HG02943 (cell line): ENCODE measurements around the gene GPR35.

Source experiments
- ATAC-seq: cut with Tn5 transposase; IDR thresholded peaks from one replicate; pipeline ENCODE4 v1.9.1; 2021; ENCODE audit warnings: mild to moderate bottlenecking, low read depth, moderate library complexity; ENCODE audit not compliant: unreplicated experiment

Gene GPR35

DNA sequence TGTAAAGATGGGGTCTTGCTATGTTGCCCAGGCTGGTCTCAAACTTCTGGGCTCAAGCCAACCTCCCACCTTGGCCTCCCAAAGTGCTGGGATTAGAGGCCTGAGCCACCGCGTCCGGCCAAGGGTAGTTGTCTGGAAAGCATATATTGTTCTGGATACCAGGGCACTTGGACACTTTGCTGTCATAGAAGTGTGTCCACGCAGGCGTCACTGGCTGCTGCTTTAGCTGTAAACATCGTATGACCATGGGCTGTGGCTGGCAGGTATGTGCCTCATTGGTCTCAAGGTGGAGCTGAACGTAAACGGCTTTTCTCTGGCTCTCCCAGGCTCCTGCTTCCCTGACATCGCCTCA is 3.2 kb upstream of the GPR35 start:
- ATAC-seq = no peak

DNA sequence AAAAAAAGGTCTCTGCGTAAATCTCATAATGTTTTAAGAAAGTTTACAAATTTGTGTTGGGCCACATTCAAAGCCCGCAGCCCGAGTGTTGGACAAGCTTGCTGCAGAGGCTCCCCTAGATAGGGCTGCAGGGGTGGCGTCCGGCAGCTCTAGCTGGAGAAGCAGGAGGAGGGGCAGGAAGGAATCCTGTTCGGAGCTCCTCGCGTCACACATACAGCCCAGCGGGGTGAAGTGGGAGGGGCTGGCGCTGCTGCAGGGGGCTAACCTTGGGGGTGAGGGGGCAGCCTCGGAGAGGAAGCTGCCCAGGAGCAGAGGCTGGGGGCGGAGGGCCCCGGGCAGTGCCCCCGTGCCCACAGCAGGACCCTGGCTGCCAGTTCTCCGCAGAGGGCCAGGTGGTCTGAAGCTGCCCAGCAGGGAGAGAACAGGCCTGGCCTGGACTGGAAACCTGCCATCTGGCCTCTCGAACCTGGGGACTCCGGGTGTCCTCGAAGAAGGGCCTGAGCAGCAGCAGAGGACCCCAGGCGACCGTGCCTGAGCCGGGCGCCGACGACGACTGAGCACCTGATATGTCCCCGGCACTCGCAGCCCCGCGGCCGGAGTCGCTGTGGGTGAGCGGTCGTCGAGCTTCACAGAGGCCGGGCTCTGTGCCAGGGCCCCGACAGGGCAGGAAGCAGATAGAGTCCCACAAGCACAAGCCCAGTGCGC is 2.6 kb upstream of the GPR35 start:
- no peak for ATAC-seq

DNA sequence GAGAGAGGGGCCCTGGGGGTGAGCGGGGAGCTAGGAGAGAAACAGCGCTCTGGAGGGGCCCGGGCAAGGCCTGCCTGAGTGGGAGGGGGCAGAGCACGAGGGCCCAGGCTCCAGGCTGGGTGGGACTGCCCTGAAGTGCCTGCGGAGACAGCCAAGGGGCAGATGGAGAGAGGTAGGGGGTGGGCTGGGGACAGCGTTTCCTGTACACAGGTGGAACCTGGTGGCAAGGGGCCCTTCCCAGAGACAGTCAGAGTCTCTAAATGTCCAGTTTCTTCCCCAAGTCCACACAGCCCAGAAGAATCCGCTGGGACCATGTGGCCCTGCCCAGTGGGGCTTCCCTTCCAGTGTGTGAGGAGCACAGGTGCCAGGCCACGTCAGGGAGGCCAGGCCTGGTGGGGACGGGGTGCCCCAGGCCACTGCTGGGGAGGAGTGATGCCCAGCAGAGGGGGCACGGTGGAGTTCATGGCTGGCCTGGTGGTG is 1.7 kb upstream of the GPR35 start:
- ATAC-seq = no peak

GRCh38 chr2:240624011-240624949 is 1.0 kb upstream of the GPR35 start:
- ATAC-seq = no peak

DNA sequence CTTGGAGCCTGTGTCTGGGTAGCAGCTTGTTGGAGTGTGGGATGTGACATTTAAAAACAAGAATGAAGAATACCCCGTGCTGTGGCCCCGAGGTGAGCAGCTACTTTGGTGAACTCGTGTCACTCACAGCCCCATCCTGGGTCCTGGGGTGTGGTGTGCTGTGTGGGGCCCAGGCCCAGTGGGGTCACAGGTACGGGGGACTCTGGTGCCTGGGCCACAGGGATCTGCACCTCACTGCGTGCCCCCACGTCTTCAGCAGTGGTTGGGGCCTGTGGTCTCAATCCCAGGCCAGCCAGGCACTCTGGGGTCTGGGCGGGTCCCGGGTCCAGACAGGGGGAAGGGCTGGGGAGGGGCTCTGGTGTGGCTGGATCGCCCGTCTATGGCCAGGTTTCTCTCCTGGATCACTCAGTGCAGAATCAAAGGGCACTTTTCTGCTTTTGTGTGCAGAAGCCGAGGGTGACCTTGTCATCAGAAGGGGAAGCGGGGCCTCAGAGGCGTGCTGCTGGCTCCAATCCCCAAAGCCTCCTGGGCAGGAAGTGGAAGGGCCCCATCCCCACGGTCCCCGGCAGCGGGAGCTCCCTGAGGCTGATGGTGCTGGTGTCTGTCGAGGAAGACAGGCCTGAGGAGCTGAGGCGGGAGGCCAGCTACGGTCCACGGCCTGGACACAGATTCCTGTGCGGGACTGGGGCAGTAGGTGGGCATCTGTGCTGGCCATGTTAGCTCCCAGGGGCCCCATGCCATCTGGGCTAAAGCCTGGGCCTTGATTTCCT is 1.4 kb downstream of the GPR35 start:
- no peak for ATAC-seq

DNA sequence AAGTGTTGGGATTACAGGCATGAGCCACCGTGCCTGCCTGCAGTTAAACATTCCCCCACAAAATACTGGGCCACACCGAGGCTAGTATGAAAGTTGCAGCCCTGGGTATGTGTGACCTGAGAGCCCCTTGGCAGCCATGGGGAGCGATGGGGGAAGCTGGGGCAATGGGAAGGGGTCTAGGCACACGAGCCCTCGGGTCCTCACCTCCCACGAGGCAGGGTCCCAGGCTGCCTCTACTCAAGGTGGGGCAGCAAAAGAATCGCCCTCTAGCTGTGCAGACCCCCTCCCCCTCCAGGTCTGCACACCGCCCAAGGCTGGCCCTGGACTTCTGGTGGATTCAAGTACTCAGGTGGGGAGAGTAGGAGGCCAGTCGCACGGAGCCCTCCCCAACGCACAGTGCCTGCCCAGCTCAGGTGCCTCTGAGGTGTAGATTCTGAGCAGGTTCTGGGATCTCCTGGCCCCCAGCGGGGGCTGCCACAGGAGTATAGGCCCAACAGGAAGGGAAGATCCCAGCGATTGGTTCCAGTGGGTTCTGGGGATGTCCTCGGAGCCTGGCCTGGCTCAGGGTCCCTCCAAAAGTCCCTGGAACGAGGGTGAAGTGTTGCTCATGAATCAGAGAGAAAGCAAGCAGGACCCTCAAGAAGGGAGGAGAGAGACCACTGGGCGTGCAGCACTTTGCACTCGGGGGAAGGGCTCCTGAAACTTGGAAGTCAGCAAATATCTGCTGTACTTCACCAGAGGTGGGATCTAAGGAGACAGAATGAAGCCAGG is 2.6 kb downstream of the GPR35 start:
- no peak for ATAC-seq

DNA sequence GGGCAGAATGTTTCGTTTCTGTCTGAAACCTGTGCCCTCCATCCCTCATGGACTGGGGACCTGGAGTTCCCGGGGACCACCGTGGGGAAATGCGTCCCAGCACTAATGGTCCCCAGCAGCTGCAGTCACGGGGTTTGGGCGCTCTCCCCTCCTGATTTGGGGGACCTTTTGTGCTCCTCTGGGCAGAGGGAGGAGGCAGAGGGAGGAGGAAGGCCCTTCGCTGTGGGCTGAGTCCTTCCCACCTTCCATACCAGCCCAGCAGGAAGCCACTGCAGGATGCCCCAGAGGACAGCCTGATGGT is 3.2 kb downstream of the GPR35 start:
- ATAC-seq = no peak

DNA sequence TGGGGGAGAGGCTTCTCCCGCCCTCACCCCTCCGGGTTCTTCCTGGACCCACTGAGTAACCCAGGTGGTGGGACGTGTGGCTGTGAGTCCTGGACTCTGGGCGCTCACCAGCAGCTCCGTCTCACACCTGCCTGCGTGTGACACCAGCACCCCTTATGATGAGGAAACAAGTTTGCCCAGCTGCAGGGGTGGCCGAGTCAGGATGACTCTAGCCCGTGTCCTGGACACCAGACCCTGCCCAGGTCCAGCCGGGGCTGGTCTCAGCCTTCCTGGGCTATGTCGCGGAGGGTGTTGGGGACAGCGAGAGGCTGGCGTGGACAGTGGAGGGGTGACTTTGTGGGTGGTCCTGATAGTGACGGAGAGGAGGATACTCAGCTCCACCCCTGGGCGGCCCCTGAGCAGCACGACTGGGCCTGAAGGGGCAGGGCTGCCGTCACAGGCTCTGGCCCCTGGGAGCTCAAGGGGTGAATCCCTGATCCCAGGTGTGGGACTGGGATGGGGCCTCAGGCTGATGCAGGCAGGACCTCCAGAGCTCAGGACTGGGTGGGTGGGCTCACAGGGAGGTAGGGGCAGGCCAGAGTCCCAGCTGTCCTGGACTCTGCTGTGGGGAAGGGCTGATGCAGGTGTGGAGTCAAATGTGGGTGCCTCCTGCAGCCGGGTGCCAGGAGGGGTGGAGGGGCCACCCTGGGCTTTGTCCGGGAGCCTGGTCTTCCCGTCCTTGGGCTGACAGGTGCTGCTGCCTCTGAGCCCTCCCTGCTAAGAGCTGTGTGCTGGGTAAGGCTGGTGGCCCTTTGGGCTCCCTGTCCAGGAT is 3.7 kb downstream of the GPR35 start:
- no peak for ATAC-seq

- no peak for ATAC-seq
Measured at GRCh38 chr2:240629619-240629967, 4.3 kb downstream of the GPR35 start.

- no peak for ATAC-seq
Measured at GRCh38 chr2:240629968-240630770, 4.9 kb downstream of the GPR35 start.

GRCh38 chr2:240630771-240631547 is 5.7 kb downstream of the GPR35 start:
- ATAC-seq = no peak

DNA sequence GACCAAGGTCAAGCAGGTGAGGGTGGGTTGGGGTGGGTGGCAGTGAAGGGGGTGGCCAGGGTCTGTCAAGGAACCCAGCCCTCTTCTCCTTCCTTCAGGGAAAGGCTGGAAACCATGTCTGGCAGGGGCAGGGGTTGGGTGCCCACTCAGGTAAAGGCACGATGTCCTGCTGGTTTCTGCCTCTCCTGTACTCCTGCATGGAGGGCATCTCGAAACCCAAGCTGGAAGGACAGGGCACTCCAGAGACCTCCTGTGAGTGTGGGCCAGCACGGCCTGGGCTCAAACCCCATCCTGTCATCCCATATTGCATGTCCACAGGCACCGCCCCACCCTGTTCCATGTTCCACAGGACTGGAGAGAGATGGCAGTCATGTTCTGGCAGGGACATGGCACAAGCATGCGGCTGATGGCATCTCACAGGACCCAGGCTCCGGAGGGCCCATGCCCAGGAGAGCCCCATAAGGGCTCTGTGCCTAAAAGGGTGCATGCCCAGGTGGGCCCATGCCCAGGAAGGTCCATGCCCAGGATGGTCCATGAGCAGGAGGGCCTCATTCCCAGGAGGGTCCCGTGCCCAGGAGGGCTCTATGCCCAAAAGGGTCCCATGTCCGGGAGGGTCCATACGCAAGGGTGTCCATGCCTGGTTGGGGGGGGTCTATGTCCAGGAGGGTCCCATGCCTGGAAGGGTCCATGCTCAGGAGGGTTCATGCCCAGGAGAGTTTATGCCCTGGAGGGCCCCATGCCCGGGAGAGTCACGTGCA is 6.4 kb downstream of the GPR35 start:
- no peak for ATAC-seq

GRCh38 chr2:240632306-240632721 is 7.0 kb downstream of the GPR35 start:
- no peak for ATAC-seq

GRCh38 chr2:240635121-240635997 is 10.1 kb downstream of the GPR35 start:
- ATAC-seq = no peak

DNA sequence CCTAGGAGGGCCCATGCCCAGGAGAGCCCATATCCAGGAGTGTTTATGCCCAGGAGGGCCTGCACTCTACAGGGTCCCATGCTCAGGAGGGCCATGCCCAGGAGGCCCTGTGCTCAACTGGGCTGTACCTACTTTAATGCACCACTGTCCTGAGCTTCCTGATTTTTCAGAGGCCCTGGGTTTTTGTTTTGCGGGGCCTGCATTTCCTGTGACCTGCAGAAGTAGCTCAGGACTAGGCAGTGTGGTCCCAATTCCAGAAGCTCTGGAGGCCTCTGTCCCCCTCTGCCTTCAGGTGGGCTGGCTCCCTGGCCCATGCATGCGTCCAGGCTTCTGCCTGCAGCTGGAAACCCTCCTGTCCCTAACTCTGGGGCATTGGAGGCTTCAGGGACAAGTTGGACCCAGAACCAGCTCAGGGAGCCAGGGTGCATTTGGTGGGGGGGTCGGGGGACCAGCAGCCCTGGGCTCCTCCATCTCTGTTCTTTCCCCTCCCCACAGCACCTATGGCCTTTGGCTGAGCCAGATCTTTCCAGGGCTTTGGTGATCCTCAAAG is 10.8 kb downstream of the GPR35 start:
- ATAC-seq = no peak

DNA sequence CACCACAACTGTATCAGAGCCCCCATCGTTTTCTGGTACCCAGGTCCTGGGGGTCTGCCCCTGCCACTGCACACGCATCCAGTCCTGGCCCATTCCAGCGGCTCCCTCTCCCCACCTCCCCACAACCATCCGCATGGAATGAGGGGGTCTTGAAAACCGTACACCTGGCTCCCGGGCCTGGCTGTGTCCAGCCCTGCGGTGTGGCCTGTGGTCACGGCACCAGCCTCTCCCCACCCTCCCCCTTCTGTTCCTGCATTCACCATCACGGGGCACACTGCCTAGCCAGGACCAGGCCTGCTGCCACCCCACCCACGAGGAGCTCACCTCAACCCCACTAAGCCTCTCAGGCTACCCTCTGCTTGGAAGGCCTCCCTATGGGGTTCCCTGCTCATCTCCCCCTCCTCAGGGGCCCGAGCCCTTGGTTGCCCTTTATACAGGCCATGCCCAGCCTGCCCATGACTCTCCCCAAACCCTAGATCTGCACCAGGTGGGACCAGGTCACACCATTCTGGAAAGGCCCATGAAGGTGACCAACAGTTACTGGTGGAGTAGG is 11.4 kb downstream of the GPR35 start:
- no peak for ATAC-seq
